GM21515 (cell line): ENCODE measurements around the gene ZNF521.

ENCODE experiments used
- ATAC-seq: cut with Tn5 transposase; IDR thresholded peaks from one replicate; pipeline ENCODE4 v1.9.1; 2021; ENCODE audit not compliant: unreplicated experiment

ZNF521 gene

DNA sequence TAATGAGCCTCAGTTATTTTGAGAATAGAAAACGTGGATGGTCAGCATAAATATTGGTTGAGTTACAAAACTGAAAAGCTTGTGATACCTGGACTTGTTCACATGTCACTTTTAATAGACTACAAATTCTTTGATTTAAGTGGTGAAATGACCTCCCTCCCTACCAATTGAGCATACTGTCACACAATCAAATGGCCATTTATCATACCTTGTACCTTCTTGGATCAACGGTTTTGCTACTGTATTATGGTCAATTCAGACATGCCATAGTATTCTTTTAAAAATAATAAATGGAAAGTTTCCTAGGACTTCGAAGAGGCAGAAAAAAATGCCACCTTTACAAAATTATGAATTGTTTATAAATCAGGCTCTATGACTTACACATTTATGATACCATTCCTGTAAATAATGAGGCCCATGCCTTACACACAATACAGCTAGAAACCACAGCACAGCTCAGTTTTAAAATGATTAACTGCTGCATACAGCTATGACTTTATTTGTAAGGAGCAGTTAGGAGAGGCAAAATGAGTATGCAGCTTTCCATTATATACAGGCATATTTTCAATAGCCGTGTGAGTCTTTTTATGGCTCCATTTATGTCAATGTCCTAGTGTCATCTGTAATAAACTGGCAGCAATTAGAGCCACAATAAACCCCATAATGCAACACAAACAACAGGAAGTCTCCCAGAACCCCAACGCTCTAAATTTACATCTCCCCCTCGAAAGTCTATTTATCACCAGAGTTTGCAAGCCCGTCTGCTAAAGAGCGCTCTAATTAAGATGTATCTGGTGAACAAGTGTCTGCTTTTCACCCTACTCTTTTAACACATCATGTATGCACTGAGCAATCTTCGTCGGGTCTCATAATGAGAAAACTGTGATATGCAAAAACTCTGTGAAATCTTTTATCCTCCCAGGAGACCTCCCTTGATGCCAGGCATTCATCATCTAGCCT is 176.1 kb downstream of the ZNF521 start:
- ATAC-seq: no peak

GRCh38 chr18:25174324-25174723 is 177.6 kb downstream of the ZNF521 start:
- ATAC-seq: no peak

- no peak for ATAC-seq
These were observed 180.6 kb downstream of the ZNF521 start for GRCh38 chr18:25171334-25171733.

- ATAC-seq: no peak
These were observed 181.6 kb downstream of the ZNF521 start for GRCh38 chr18:25170402-25170801.

DNA sequence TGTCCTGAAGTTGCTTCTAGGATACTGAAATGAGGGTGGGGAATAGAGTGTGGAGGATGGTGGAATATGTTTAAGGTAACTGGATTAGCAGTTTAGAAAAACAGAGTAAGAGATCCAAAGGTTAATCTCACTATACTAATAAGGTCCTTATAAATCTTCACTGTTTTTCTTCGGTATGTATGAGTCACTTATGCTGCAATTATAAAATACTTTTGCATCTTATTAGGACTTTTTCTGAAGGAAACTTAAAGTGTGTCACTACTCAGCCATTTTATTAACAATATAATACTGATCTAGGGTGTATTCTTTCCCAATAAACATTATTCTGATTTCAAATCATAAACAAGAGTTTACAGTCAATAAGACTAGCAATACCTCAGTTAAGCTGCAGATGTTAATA is 182.3 kb downstream of the ZNF521 start:
- no peak for ATAC-seq

DNA sequence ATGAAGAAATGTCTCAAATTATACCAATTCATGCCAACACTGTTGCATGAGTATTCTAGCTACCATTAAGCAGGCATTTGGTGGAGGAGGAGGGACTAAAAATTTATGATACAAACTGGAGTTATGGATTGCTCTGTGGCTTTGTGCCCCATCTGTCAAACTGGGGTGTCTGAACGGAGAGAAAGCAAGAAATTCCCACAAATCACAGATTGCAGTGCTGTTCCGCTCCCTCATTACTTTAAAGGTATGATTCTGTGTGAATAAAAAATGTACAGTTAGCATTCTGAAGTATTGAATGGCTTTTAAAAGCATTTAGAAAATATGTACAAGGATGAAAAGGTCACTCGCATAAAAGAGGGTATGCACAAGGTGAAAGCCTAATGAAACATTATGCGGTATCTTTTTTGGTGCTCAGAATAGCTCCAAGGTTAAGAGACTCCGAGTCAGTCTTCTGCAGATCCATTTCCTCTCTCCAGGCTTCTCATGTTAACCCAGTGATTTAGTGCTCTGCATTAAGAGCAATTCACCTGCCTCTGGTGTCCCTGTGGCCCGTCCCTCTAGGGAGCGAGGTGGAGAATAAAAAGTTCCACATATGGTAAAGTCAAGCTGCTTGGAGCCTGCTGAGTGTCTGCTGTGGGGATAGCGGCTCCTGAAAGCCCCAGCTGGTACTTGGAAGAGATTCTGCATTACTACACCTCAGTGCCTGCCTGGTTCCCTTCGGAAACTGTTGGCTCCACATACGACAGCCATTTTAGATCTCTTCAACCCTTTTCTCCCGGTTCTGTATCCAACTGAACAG is 184.2 kb downstream of the ZNF521 start:
- ATAC-seq: no peak

GRCh38 chr18:25166113-25166512 is 185.9 kb downstream of the ZNF521 start:
- no peak for ATAC-seq

- peak; percentile 88 for ATAC-seq
These were observed 186.8 kb downstream of the ZNF521 start for GRCh38 chr18:25164848-25165811.

DNA sequence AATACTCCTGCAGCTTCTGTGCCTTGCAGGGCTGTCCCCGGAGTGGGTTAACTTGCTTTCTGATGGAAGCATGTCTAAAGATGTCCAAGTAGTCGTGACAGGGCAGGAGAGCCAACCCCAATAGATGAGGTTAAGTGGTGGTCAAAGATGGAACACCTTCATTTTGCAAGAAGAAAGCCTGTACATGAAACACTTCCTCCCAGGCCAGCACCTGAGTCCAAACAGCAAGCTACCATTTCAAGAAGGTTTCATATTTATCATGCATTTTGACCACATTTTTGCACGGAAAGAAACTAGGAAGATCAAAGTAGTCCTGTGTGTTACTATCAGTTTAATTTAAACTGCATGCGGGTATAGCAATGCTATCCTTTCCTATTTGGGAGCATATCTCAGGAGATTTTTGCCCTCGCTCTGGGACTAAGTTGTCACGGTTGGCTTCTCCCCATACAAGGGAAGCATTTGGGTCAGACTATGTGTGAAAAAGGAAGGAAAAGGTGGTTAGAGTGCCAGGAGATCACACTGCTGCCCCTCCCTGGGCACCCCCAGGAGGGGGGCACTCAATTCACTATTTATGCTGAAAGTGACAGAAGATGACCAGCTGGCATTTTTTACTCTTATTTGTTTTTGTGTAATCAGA is 187.6 kb downstream of the ZNF521 start:
- ATAC-seq: peak; percentile 42

- ATAC-seq: no peak
These were observed 198.5 kb downstream of the ZNF521 start for GRCh38 chr18:25153426-25153825.

GRCh38 chr18:25147877-25148488 is 204.0 kb downstream of the ZNF521 start:
- no peak for ATAC-seq

DNA sequence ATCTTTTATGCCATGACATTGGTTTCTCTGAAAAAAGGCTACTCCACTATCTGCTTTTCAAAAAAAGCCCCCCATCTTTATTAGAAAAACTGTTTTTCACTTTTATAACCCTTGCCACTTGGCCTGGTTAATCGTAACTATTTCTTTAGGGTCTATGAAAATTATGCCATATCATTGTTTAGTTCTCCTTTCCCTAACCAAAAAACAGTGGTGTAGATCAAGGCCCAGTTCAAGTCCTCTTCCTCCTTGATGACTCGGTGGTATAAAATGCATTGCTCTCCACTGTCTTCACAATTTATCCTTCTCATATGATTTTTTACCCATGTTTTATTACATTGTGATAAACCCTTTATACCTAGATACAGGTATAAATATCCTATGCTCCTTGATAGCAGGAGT is 205.5 kb downstream of the ZNF521 start:
- ATAC-seq: no peak

DNA sequence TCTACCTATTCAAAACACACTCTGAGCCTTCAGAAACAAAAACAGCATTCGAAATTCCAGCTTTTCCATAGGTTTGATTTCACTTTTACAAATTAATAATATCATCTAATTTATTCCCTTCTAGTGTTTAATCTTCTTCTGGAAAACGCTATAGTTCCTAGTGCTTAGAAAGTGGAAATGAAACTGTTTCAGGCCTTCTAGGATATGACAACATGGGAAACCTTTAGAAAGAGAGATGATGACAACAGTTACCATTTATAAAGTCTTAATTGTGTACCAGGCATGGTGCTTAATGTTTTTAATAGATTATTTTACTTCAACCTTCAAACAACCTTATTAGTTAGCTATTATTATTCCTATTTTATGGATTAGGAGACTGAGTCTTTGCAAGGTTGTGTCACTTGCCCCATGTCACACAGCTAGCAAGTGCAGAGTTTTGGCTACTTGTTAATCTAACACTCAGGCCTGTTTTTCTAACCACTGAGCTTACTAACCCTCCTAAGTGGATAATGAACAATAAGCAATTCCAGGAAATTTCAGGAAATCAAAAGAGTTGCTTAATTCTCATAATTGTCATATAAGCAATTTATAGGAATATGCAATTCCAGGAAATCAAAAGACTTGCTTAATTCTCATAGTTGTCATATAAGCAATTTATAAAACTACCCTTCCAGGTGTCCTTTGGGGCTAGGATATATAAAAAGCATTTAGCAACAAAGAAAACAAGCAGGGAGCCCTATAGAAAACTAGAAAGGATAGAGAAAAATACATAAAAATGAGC is 206.0 kb downstream of the ZNF521 start:
- no peak for ATAC-seq

GRCh38 chr18:25144820-25145219 is 207.1 kb downstream of the ZNF521 start:
- ATAC-seq: no peak

DNA sequence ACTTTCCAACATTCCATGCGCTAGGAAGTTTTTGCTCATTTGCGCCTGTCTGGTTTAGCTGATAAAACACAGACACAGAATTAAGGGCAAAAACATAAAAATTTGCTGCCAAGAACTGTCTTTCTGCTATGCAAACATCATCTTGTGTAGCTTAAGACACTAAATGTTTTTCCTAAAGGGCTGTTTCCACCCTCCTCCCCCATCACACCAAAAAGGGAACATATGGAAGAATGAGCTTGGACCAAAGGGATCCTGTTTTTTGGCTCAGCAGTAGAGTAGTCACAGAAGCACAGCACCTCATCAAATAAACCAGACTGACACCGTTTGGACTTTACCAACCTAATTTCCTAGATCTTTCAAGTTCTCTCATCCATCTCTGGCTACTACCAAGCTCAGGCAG is 210.1 kb downstream of the ZNF521 start:
- no peak for ATAC-seq

DNA sequence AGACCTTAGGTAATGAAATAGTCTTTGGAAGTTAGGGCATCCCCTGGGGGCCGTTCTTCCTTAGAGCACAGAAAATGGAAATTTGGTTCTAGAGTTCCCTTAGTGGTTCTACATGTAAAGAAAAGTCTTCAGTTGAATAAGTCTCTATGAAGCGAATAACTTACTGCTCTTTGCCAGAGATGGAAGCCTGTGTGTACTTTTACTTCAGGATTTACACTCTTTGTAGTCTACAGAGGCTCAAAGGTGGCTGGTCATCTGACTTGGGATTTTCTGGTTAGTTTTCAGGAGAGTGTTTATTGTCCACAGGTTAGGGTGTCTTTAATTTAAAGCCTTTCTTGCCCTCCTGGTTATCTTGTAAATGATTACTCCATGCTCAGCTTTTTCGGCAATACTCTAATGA is 210.6 kb downstream of the ZNF521 start:
- no peak for ATAC-seq

- ATAC-seq: no peak
These were observed 211.0 kb downstream of the ZNF521 start for GRCh38 chr18:25140962-25141308.

GRCh38 chr18:25140124-25140961 is 211.6 kb downstream of the ZNF521 start:
- no peak for ATAC-seq

- no peak for ATAC-seq
These were observed 214.8 kb downstream of the ZNF521 start for GRCh38 chr18:25137197-25137472.
